Cardiac muscle cell (in vitro differentiated cells and primary cell): ENCODE results near the gene STARD3. TPM values are rescaled to one million over a fixed set of nuclear protein-coding genes. Genes with fewer than 3 reads are reported as not detected.
A peak's percentile ranks its signal among the peaks of the same experiment; 100 is the strongest.

Experiments used
- DNase-seq, 2 donors: peaks; one replicate each; pipeline versions ENCODE4 v3.0.0 to v3.0.0-alpha.2; 2010 to 2017; ENCODE audit warnings: low read depth in 1 of 2, low spot score in 1 of 2
- H3K27ac ChIP-seq: fragments of 200-600 bp; sonication (generic); 2 replicates; pipeline ENCODE4 v1.5.1; 2016
- H3K27me3 ChIP-seq: fragments of 200-600 bp; sonication (generic); 2 replicates; pipeline ENCODE4 v1.6.0; 2016; ENCODE audit warnings: control low read depth
- H3K36me3 ChIP-seq: fragments of 200-600 bp; sonication (generic); 2 replicates; pipeline ENCODE4 v1.5.1; 2016; ENCODE audit warnings: control low read depth
- H3K4me1 ChIP-seq: fragments of 200-600 bp; sonication (generic); 2 replicates; pipeline ENCODE4 v1.8.1; 2017; ENCODE audit warnings: low read depth, mild to moderate bottlenecking, mixed run types
- H3K4me3 ChIP-seq: fragments of 200-600 bp; sonication (generic); 2 replicates; pipeline ENCODE4 v1.5.1; 2016; ENCODE audit warnings: mild to moderate bottlenecking
- H3K9me3 ChIP-seq: fragments of 200-600 bp; sonication (generic); 2 replicates; pipeline ENCODE4 v1.5.1; 2017; ENCODE audit warnings: low read depth, mild to moderate bottlenecking, control low read depth
- polyA plus RNA-seq: library from polyadenylated mRNA; unstranded; fragments of >200 nt; fragmentation: Nextera tagmentation; extraction: Ambion mirVana; gene quantifications from 2 replicates; pipeline ENCODE4 v1.2.1, GENCODE V29; 2016
- total RNA-seq: library from RNA; depleted of rRNA; stranded (reverse); fragments of >200 nt; gene quantifications from 2 replicates; pipeline ENCODE4 v1.2.3, GENCODE V29; 2016
- TF ChIP-seq, protein P1 (sequence below): IDR thresholded peaks from 2 replicates; pipeline ENCODE4 v1.5.1; 2012; ENCODE audit warnings: low read depth, mild to moderate bottlenecking, low read length

The STARD3 gene
- total and polyA plus RNA-seq, 2 experiments from 2014 or later = 47.9 to 67.1 TPM

DNA sequence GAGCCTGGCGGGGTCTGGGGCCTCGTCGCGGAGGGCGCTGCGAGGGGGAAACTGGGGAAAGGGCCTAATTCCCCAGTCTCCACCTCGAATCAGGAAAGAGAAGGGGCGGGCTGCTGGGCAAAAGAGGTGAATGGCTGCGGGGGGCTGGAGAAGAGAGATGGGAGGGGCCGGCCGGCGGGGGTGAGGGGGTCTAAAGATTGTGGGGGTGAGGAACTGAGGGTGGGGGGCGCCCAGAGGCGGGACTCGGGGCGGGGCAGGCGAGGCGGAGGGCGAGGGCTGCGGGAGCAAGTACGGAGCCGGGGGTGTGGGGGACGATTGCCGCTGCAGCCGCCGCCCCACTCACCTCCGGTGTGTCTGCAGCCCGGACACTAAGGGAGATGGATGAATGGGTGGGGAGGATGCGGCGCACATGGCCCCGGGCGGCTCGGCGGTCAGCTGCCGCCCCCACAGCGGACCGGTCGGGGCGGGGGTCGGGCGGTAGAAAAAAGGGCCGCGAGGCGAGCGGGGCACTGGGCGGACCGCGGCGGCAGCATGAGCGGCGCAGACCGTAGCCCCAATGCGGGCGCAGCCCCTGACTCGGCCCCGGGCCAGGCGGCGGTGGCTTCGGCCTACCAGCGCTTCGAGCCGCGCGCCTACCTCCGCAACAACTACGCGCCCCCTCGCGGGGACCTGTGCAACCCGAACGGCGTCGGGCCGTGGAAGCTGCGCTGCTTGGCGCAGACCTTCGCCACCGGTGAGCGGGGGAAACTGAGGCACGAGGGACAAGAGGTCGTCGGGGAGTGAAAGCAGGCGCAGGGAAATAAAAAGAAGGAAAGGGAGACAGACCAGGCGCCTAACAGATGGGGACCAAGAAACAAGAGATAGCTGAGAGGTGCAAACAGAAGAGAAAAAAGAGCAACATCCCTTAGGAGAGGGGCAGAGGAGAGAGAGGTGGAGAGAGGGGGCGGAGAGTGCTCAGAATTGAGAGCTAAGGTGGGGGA is 31.3 kb downstream of the STARD3 start, which contains the start of gene PNMT:
Gene PNMT (plus strand): TSS at position 509 of the 980 bp plus-strand sequence. CDS start 23 bp downstream, at position 532.
- Histone ChIP-seq H3K27ac (peak within 1 kb of the TSS; percentile 86), H3K4me3 (peak within 1 kb of the TSS; percentile 36), H3K9me3 (no peaks in the 10 kb centered on the region), H3K27me3 (no peaks in the 10 kb centered on the region), H3K4me1 (peaks cover 47% of the 10 kb centered on the region), H3K36me3 (no peaks in the 10 kb centered on the region)
- peak; percentile 63 to 88 for DNase-seq
- TF ChIP-seq, protein P1, sequence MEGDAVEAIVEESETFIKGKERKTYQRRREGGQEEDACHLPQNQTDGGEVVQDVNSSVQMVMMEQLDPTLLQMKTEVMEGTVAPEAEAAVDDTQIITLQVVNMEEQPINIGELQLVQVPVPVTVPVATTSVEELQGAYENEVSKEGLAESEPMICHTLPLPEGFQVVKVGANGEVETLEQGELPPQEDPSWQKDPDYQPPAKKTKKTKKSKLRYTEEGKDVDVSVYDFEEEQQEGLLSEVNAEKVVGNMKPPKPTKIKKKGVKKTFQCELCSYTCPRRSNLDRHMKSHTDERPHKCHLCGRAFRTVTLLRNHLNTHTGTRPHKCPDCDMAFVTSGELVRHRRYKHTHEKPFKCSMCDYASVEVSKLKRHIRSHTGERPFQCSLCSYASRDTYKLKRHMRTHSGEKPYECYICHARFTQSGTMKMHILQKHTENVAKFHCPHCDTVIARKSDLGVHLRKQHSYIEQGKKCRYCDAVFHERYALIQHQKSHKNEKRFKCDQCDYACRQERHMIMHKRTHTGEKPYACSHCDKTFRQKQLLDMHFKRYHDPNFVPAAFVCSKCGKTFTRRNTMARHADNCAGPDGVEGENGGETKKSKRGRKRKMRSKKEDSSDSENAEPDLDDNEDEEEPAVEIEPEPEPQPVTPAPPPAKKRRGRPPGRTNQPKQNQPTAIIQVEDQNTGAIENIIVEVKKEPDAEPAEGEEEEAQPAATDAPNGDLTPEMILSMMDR = peak; percentile 70

DNA sequence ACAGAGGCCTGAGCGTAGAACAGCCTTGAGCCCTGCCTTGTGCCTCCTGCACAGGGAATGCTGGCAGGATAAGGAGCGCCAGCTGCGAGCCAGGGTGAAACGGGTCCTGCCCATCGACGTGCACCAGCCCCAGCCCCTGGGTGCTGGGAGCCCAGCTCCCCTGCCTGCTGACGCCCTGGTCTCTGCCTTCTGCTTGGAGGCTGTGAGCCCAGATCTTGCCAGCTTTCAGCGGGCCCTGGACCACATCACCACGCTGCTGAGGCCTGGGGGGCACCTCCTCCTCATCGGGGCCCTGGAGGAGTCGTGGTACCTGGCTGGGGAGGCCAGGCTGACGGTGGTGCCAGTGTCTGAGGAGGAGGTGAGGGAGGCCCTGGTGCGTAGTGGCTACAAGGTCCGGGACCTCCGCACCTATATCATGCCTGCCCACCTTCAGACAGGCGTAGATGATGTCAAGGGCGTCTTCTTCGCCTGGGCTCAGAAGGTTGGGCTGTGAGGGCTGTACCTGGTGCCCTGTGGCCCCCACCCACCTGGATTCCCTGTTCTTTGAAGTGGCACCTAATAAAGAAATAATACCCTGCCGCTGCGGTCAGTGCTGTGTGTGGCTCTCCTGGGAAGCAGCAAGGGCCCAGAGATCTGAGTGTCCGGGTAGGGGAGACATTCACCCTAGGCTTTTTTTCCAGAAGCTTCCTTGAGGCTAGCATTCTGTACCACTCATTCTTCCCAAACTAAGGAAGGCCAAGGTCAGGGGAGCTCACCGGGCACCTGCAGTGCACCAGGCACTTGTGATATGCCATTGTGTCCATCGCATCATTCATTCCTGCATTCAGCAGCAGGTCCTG is 33.2 kb downstream of the STARD3 start:
- no peaks in the 10 kb centered on the region for H3K36me3 ChIP-seq
- no peaks in the 10 kb centered on the region for H3K9me3 ChIP-seq
- no peak for DNase-seq
- H3K4me1 ChIP-seq = peaks cover 39% of the 10 kb centered on the region
- H3K27me3 ChIP-seq = no peaks in the 10 kb centered on the region
- no peak overlapping the region for H3K4me3 ChIP-seq
- no peak overlapping the region for H3K27ac ChIP-seq
- TF ChIP-seq, protein P1 = no peak

DNA sequence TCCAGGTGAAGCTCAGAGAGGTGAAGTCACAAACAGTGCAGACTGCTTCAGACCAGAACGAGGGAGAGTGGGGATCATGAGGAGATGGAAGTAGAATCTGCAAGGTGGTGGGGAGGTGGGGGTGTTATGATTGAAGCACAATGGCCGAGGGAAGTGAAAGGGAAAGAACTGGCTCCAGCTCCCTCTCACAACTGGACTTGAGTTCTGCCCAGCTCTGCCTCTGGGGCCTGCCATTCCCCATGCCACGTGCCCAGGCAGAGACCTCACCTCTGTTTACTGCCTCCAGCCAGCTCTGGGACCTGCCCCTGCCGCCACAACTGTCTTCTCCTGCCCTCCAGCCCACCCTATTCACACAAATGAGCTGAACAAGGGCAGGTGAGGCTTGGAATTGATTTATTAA is 33.8 kb downstream of the STARD3 start:
- H3K36me3 ChIP-seq = no peaks in the 10 kb centered on the region
- H3K9me3 ChIP-seq = no peaks in the 10 kb centered on the region
- peaks cover 39% of the 10 kb centered on the region for H3K4me1 ChIP-seq
- no peaks in the 10 kb centered on the region for H3K27me3 ChIP-seq
- no peak overlapping the region for H3K27ac ChIP-seq
- DNase-seq = no peak
- TF ChIP-seq, protein P1 = no peak
- no peak overlapping the region for H3K4me3 ChIP-seq

DNA sequence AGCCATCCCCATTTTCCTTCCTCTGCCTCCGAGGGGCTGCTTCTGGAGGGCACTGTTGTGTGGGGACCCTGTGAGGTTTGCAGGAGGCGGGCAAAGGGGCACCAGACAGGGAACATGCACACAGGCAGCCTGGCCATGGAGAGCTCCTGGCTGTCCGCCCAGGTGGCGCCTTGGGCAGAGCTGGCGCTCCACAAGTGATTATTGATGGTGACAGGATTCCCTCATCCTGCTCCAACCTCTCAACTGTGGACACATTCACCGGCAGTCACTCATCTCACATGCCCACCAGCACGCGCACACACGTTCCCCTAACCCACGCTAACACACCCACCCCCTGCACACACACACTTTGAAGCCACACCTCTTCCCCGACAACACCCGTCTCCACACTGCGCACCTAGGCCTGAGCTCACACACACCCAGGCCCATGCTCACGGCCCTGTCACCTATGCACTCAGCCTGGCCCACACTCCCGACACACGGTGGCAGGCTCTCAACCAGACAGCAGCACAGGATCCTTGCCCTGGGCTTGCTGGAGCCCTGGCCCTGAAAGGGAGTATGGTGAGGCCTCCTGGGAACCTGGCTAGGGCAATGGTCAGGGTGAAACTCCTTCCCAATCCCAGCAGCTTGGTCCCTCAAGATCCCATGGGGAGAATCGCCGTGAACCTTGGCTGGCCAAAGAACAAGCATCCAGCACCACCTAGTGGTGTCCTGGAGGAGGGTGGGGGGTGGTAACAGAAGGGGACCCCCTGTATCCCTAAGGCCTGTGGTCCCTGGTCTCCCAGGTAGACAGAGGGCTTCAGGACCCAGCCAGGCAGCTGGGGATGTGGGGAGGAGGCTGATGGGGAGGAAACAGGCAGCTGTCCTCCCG is 34.9 kb downstream of the STARD3 start:
- H3K4me1 ChIP-seq = peaks cover 39% of the 10 kb centered on the region
- H3K4me3 ChIP-seq = no peak overlapping the region
- no peaks in the 10 kb centered on the region for H3K9me3 ChIP-seq
- TF ChIP-seq, protein P1 = peak; percentile 66
- H3K27ac ChIP-seq = no peak overlapping the region
- no peaks in the 10 kb centered on the region for H3K36me3 ChIP-seq
- no peaks in the 10 kb centered on the region for H3K27me3 ChIP-seq
- peak; percentile 54 to 73 for DNase-seq
